ENCODE measurements around the gene ADGRV1.
"Not testable (repeated sequence)": the region's sequence is repeated elsewhere in the genome, so short reads cannot be mapped to it uniquely, and the experiment has no call there.

ADGRV1 gene

DNA sequence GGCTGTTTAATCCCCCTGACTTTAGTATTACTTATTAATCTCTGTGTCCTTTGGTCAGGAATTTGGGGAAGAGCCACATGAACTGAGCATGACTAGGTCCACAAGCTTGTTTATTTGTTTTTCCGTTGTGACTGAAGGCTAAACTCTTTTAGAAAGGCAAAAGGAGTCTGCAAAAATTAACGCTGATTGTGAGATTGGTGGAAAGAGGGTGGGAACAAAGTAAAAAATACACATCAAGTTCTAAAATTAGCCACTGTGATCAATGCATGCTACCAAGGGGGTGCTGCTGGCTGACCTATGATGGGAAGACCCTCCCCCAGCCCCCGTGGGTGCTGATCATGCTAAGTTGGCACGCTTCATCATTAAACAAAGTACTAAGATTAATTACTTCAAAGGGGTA lies 356.8 kb downstream of the ADGRV1 start:
- no peak for DNase-seq

- DNase-seq: no peak
Measured at GRCh38 chr5:90916947-90917800, 358.6 kb downstream of the ADGRV1 start.

DNA sequence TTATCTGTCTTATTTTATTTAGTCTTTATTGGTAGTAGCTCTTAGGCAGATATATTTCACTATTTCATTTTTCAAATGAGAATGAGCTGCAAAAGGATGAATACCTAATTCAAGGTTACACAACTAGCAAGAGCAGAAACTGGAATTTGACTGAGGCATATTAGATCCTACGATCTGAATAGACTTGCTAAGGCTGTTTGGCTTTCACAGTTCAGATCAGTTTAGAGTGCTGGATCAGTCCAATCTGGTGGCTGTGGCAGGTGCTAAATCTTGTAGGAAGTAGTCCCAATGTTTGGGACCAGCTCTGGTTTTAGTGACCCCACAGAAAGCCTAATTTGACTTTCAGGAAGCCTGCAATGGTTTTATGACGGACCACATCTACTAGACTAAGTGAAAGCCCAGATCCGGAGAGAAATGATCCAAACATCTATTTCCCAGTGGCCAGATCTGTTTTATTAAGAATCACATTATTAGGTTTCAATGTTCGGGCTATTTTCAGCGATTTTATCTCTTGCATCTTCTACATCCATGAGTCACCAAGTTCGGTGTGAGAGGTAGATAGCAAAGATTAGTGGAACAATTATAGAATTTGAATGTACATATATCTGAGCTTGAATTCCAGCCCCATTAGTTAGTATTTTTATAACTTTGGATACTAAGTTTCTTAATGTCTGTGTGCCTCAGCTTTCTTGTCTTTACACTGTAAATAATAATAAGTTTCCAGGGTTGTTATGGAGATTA lies 359.5 kb downstream of the ADGRV1 start:
- no peak for DNase-seq

GRCh38 chr5:90921418-90921973 lies 362.9 kb downstream of the ADGRV1 start:
- no peak for DNase-seq

GRCh38 chr5:90924222-90924621 lies 365.6 kb downstream of the ADGRV1 start:
- not testable (repeated sequence) for DNase-seq

GRCh38 chr5:90929013-90929839 lies 370.6 kb downstream of the ADGRV1 start:
- DNase-seq: not testable (repeated sequence)

GRCh38 chr5:90930062-90930461 lies 371.5 kb downstream of the ADGRV1 start:
- no peak for DNase-seq

GRCh38 chr5:90930756-90931431 lies 372.3 kb downstream of the ADGRV1 start:
- DNase-seq: no peak

- no peak for DNase-seq
Measured at GRCh38 chr5:90932052-90932699, 373.6 kb downstream of the ADGRV1 start.

GRCh38 chr5:90933298-90933697 lies 374.7 kb downstream of the ADGRV1 start:
- no peak for DNase-seq

- no peak for DNase-seq
Measured at GRCh38 chr5:90934091-90934719, 375.6 kb downstream of the ADGRV1 start.

GRCh38 chr5:90934738-90935137 lies 376.1 kb downstream of the ADGRV1 start:
- no peak for DNase-seq

DNA sequence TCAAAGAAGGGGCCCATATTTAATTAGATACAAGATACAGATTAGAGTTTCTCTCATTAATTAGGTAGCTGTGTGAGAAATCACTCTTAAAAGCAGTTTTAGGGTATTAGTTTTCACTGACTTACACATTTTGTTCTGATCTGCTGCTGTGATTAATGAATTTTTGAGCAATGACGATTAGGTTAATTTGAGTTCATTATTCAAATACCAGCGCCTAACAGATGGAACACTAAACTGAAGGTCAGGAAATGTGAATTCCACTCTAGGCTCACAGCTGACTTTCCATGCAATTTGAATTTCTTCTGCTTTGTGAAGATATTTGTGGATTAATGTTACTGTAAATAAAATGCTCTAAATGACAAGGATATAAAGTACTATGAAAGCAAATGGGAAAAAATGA lies 380.6 kb downstream of the ADGRV1 start:
- DNase-seq: no peak

DNA sequence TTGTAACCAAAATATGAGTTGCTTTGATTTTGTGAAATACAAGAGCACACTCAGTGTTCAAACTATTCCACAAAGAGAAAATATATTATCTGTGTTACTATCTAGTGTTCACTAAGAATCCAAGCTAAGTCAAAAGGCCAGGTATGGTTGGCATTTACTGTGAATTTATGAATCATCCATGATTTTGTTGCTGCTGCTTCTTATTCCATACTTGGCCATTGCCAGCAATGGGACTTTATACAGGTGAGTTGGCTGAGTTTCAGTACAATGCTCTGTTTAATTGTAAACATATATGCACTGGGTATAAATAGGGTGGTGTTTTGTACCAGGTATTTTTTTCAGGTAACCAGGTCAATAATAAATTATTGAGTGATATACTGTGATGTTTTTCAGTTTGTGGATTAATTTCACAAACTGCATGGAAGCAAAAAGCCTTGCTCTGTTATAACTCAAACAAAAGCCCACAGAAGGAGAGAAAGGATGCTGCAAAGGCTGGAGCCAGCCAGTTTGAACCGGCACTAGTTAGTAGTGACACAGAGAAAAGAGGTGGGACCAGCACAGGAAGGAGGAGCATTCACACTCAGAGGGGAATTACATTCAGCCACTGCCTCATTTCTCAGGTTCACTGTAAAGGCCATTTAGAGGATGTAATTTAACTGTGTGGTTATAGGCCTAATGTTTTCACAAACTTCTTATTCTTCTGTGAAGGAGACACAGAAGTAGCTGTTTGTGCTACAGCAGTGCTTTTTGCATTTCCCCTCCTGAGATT lies 381.8 kb downstream of the ADGRV1 start:
- no peak for DNase-seq

- DNase-seq: no peak
Measured at GRCh38 chr5:90941002-90941720, 382.6 kb downstream of the ADGRV1 start.

GRCh38 chr5:90944116-90944515 lies 385.5 kb downstream of the ADGRV1 start:
- no peak for DNase-seq

DNA sequence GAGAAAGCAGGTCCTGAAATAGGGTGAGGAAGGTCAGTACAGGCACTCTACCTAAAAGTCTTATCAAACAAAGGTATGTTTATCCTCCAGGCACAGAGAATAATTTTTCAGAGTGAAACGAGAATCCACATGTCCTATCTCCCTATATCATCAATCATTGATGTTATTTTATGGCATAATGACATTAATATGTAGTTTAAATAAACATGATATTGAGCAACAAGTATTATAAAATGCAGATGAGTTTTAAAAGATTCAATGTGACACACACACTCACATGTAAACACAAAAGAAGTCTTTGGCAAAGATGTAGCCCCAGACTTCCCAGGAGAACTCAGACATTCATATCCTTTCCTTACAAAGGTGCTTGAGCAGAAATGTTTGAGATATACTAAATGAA lies 389.1 kb downstream of the ADGRV1 start:
- no peak for DNase-seq

GRCh38 chr5:90948969-90949368 lies 390.4 kb downstream of the ADGRV1 start:
- DNase-seq: no peak

DNA sequence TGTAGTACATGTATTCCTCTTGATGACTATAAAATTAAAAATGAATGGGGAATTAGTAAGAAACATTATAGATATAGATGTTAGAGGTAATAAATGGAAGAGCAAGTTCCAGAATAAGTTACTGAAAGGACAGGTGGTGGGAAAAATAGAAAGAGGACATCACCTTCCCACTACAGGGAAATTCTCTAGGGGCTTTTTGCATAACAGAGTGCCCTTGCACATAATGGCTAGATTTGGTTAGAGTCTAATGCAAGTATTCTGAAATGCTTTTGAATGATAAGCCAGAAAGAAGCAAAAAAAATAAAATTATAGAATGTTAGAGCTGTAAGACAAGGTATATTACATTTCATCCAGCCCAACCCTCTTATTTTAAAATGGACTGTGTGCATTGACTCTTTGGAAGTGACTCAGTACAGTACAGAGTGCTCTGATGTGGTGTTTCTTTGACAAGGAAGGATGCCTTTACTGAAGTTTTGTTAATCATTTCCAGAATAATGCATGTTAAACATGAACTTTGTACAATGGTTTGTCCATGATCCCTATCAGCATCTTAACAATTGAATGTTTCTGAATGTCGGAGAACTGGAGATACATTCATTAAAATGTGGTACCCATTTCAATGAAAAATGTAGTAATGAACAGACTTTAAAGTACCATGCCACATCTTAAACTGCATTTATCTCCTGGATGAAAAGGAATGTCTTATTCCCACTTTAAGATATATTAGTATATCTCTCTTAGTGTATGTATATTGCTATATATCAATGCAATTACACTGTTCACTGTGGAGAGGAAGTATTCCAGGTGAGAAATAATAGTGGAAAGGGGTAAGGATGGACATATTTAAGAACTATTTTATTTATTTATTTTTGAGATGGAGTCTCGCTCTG lies 391.1 kb downstream of the ADGRV1 start:
- no peak for DNase-seq

All from KG1 (cell line).